ENCODE measurements around the gene THBS2. TPM values are rescaled to one million over a fixed set of nuclear protein-coding genes. Genes with fewer than 3 reads are reported as not detected.

The THBS2 gene
- total and polyA plus RNA-seq, 12 donors, result 5.2 to 45.9 (median 10.7) TPM

GRCh38 chr6:169207482-169207881, 46.2 kb downstream of the THBS2 start:
- ATAC-seq (no peak), DNase-seq (no peak)
- TF ChIP-seq CTCF (IDR thresholded peaks at IDR 0.05), result no peak
- intact Hi-C loops (cut with DNase I), result no loop called here
- H3K4me3 ChIP-seq, result no peak overlapping the region
- no peak overlapping the region for H3K27ac ChIP-seq
- H3K27me3 ChIP-seq, result no peaks in the 10 kb centered on the region
- peaks cover 0 to 4% (median under 1%) of the 10 kb centered on the region in 9 donors for H3K4me1 ChIP-seq
- no peaks in the 10 kb centered on the region for H3K36me3 ChIP-seq
- peaks cover 0 to 21% (median 4%) of the 10 kb centered on the region in 11 donors for H3K9me3 ChIP-seq

GRCh38 chr6:169205176-169206160, 48.2 kb downstream of the THBS2 start:
- ATAC-seq (peak in 5 of 8 donors; percentile 31 to 75 (median 48)), DNase-seq (no peak)
- WGBS, 2 donors, result 77 to 85% methylated on average over 6 of the region's 6 CpGs
- Histone ChIP-seq H3K9me3 (peaks cover 0 to 21% (median 4%) of the 10 kb centered on the region in 11 donors), H3K4me3 (no peak overlapping the region), H3K27me3 (no peaks in the 10 kb centered on the region), H3K36me3 (no peaks in the 10 kb centered on the region), H3K27ac (no peak overlapping the region), H3K4me1 (no peaks in the 10 kb centered on the region)
- intact Hi-C loops (cut with DNase I), result no loop called here
- no peak for TF ChIP-seq CTCF (IDR thresholded peaks at IDR 0.05)

- WGBS, 2 donors, result 58 to 66% methylated on average over 2 of the region's 2 CpGs
- no peak overlapping the region for H3K27ac ChIP-seq
- intact Hi-C loops (cut with DNase I), result no loop called here
- no peaks in the 10 kb centered on the region for H3K36me3 ChIP-seq
- DNase-seq (no peak), ATAC-seq (no peak)
- H3K4me1 ChIP-seq, result no peaks in the 10 kb centered on the region
- peaks cover 0 to 21% (median 4%) of the 10 kb centered on the region in 11 donors for H3K9me3 ChIP-seq
- TF ChIP-seq CTCF (IDR thresholded peaks at IDR 0.05), result no peak
- no peak overlapping the region for H3K4me3 ChIP-seq
- no peaks in the 10 kb centered on the region for H3K27me3 ChIP-seq
Measured at GRCh38 chr6:169204167-169204566, 49.5 kb downstream of the THBS2 start.

- Histone ChIP-seq H3K27ac (no peak overlapping the region), H3K4me3 (no peak overlapping the region), H3K27me3 (no peaks in the 10 kb centered on the region), H3K36me3 (no peaks in the 10 kb centered on the region), H3K9me3 (peaks cover 0 to 7% (median 0%) of the 10 kb centered on the region in 11 donors), H3K4me1 (no peaks in the 10 kb centered on the region)
- intact Hi-C loops (cut with DNase I), result no loop called here
- 83 to 96% methylated on average over 12 of the region's 12 CpGs for WGBS, 2 donors
- DNase-seq (no peak), ATAC-seq (no peak)
- TF ChIP-seq CTCF (IDR thresholded peaks at IDR 0.05), result no peak
Measured at GRCh38 chr6:169201985-169202384, 51.7 kb downstream of the THBS2 start.

Data from heart right ventricle (tissue), 16 donors.